Chondrocyte (in vitro differentiated cells): Measurements from ENCODE around the gene CEP89. TPM values are rescaled to one million over a fixed set of nuclear protein-coding genes. Genes with fewer than 3 reads are reported as not detected.
A peak's percentile ranks its signal among the peaks of the same experiment; 100 is the strongest.
"Not testable (repeated sequence)": the region's sequence is repeated elsewhere in the genome, so short reads cannot be mapped to it uniquely, and the experiment has no call there.

Experiments used
- DNase-seq: peaks from one replicate; pipeline ENCODE4 v3.0.0; 2021; ENCODE audit warnings: mixed read lengths, low spot score
- H3K27ac Mint-ChIP-seq: one replicate; pipeline ENCODE4 v1.8.0; 2021; ENCODE audit warnings: mild to moderate bottlenecking, moderate library complexity, mixed read lengths; ENCODE audit not compliant: unreplicated experiment
- H3K27me3 Mint-ChIP-seq: 2 replicates; pipeline ENCODE4 v1.8.0; 2021; ENCODE audit warnings: low read depth, mixed read lengths
- H3K36me3 Mint-ChIP-seq: 2 replicates; pipeline ENCODE4 v1.8.0; 2021; ENCODE audit warnings: low read depth, mixed read lengths
- H3K4me1 Mint-ChIP-seq: 2 replicates; pipeline ENCODE4 v1.8.0; 2021; ENCODE audit warnings: low read depth, mild to moderate bottlenecking, mixed read lengths
- H3K4me3 Mint-ChIP-seq: one replicate; pipeline ENCODE4 v1.8.0; 2021; ENCODE audit warnings: mild to moderate bottlenecking, moderate library complexity, mixed read lengths; ENCODE audit not compliant: unreplicated experiment
- H3K9me3 Mint-ChIP-seq: 2 replicates; pipeline ENCODE4 v1.8.0; 2021; ENCODE audit warnings: low read depth, mixed read lengths
- total RNA-seq: library from RNA; stranded (reverse); gene quantifications from 3 replicates; pipeline ENCODE4 v1.2.1, GENCODE V29; 2021
- TF ChIP-seq, protein P1 (sequence below): fragments of 200-600 bp; sonication (generic); IDR thresholded peaks from 2 replicates; pipeline ENCODE4 v1.5.0; 2021; ENCODE audit warnings: antibody characterized with exemption, mild to moderate bottlenecking, moderate library complexity

CEP89 gene
- total RNA-seq, 1 donor from 2014 or later: 29.8 TPM

DNA sequence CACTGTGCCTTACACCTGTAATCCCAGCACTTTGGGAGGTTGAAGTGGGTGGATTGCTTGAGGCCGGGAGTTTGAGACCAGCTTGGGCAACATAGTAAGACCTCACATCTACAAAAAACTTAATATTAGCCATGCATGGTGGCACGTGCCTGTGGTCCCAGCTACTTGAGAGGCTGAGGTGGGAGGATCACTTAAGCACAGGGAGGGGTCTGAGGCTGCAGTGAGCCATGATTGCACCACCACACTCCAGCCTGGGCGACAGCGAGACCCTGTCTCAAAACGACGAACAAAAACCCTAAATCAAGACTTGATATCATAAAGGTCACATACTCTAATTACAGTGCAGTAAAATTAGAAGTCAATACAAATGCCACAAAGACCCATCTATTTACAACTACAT lies 119.5 kb downstream of the CEP89 start:
- Mint-ChIP-seq H3K4me3 (no peak overlapping the region), H3K4me1 (no peaks in the 10 kb centered on the region), H3K27me3 (no peaks in the 10 kb centered on the region), H3K9me3 (peaks cover 8% of the 10 kb centered on the region), H3K27ac (no peak overlapping the region), H3K36me3 (peaks cover 2% of the 10 kb centered on the region)
- TF ChIP-seq, protein P1, sequence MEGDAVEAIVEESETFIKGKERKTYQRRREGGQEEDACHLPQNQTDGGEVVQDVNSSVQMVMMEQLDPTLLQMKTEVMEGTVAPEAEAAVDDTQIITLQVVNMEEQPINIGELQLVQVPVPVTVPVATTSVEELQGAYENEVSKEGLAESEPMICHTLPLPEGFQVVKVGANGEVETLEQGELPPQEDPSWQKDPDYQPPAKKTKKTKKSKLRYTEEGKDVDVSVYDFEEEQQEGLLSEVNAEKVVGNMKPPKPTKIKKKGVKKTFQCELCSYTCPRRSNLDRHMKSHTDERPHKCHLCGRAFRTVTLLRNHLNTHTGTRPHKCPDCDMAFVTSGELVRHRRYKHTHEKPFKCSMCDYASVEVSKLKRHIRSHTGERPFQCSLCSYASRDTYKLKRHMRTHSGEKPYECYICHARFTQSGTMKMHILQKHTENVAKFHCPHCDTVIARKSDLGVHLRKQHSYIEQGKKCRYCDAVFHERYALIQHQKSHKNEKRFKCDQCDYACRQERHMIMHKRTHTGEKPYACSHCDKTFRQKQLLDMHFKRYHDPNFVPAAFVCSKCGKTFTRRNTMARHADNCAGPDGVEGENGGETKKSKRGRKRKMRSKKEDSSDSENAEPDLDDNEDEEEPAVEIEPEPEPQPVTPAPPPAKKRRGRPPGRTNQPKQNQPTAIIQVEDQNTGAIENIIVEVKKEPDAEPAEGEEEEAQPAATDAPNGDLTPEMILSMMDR: no peak
- peak; percentile 8 for DNase-seq

DNA sequence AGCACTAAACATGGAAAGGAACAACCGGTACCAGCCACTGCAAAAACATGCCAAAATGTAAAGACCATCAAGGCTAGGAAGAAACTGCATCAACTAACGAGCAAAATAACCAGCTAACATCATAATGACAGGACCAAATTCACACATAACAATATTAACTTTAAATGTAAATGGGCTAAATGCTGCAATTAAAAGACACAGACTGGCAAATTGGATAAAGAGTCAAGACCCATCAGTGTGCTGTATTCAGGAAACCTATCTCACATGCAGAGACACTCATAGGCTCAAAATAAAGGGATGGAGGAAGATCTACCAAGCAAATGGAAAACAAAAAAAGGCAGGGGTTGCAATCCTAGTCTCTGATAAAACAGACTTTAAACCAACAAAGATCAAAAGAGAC lies 123.7 kb downstream of the CEP89 start:
- not testable (repeated sequence) for H3K27ac Mint-ChIP-seq, H3K36me3 Mint-ChIP-seq, H3K27me3 Mint-ChIP-seq, DNase-seq, H3K4me3 Mint-ChIP-seq, H3K4me1 Mint-ChIP-seq
- H3K9me3 Mint-ChIP-seq: peaks cover 13% of the 10 kb centered on the region

DNA sequence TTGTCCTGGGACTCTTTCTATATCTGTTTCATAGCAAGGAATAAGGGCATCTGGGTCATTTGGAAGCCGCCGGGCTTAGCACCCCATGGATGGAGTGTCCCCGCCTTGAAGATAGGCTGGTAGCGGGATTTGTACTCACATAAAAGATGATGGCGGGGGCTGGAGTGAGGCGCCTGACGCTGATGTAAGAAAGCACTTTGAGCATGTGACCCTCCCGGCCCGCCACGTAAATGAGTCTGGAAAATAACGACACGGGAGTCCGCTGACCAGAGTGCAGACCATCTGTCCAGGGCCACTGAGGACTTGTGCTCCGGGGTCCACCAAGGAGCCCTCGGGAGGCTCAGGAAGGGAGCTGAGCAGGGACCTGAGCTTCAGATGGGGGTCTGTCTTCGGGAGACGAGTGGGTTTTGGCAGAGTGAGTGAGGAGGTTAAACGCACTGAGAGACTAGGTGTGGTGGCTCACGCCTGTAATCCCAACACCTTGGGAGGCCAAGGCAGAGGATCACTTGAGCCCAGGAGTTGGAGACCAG lies 128.0 kb downstream of the CEP89 start:
- TF ChIP-seq, protein P1: no peak
- no peaks in the 10 kb centered on the region for H3K27me3 Mint-ChIP-seq
- H3K36me3 Mint-ChIP-seq: peaks cover 20% of the 10 kb centered on the region
- no peak overlapping the region for H3K4me3 Mint-ChIP-seq
- no peaks in the 10 kb centered on the region for H3K4me1 Mint-ChIP-seq
- peaks cover 23% of the 10 kb centered on the region for H3K9me3 Mint-ChIP-seq
- no peak overlapping the region for H3K27ac Mint-ChIP-seq
- DNase-seq: no peak

DNA sequence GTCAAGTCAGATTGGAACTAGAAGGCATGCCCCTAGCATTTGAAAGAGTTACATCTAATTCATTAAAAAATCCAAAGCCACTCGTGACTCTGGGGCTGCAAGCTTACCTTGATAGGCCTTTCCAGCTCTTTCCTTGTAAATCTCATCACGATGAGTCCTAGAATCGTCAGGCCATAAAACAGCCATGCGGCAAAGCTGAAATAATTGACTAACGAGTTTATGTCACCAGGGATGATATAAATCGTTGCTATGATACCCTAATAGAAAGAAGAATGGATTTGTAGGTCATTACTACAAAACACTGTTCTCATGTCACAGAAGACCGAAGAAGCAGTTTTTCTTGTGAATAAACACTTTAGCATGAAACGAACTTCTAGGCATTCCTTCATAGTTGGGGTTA lies 129.7 kb downstream of the CEP89 start:
- Mint-ChIP-seq H3K4me3 (no peak overlapping the region), H3K4me1 (no peaks in the 10 kb centered on the region), H3K27ac (no peak overlapping the region), H3K27me3 (no peaks in the 10 kb centered on the region), H3K36me3 (peaks cover 19% of the 10 kb centered on the region), H3K9me3 (peaks cover 16% of the 10 kb centered on the region)
- DNase-seq: no peak
- TF ChIP-seq, protein P1: no peak

DNA sequence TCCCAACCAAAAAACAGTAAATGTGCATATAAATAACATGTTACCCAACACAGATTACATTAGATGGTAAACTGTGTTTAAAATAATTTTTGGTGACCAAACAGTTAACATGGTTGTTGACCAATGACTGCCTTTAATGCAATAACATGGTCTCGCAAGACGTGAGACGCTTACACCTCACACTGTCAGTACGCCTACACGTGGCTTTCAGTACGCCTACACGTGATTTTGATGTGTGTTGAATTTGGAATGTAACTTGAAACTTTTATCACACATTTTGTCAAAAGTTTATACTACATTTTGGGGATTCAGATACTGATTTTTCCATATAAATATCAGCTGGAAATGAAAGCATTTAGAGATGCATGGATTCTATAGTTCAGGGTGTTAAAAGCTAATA lies 134.2 kb downstream of the CEP89 start:
- H3K27ac Mint-ChIP-seq: no peak overlapping the region
- H3K36me3 Mint-ChIP-seq: peaks cover 17% of the 10 kb centered on the region
- TF ChIP-seq, protein P1: no peak
- H3K27me3 Mint-ChIP-seq: no peaks in the 10 kb centered on the region
- no peaks in the 10 kb centered on the region for H3K4me1 Mint-ChIP-seq
- no peak for DNase-seq
- no peak overlapping the region for H3K4me3 Mint-ChIP-seq
- H3K9me3 Mint-ChIP-seq: peaks cover 12% of the 10 kb centered on the region

DNA sequence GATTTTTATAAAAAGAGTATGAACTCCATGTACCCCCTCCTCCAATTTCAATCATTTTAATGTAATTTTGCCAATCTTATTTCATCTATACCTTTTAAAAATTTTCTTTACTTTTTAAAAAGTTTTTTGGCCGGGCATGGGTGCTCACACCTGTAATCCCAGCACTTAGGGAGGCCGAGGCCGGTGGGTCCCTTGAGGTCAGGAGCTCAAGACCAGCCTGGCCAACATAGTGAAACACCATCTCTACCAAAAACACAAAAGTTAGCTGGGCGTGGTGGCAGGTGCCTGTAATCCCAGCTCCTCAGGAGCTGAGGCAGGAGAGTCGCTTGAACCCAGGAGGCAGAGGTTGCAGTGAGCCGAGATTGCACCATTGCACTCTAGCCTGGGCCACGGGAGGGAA lies 138.4 kb downstream of the CEP89 start:
- H3K4me1 Mint-ChIP-seq, H3K36me3 Mint-ChIP-seq, H3K27me3 Mint-ChIP-seq, H3K4me3 Mint-ChIP-seq, H3K27ac Mint-ChIP-seq, DNase-seq, H3K9me3 Mint-ChIP-seq: not testable (repeated sequence)

DNA sequence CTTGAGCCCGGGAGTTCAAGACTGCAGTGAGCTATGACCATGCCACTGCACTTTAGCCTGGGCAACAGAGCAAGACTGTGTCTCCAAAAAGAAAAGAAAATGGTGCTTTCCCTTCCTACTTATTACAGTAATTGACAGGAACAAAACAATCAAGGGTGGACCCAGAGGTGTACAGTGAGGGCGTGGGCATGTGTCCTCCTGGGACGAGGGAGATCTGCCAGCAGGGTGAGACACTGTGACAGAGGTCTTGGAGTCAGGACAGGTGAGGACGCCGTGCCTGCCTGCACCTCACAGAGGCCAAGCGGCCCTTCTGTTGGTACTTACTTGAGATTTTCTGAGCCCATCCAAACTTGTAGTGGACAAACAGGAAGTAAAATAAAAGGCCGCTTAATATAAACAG lies 138.9 kb downstream of the CEP89 start:
- not testable (repeated sequence) for H3K36me3 Mint-ChIP-seq, H3K4me3 Mint-ChIP-seq, H3K4me1 Mint-ChIP-seq

DNA sequence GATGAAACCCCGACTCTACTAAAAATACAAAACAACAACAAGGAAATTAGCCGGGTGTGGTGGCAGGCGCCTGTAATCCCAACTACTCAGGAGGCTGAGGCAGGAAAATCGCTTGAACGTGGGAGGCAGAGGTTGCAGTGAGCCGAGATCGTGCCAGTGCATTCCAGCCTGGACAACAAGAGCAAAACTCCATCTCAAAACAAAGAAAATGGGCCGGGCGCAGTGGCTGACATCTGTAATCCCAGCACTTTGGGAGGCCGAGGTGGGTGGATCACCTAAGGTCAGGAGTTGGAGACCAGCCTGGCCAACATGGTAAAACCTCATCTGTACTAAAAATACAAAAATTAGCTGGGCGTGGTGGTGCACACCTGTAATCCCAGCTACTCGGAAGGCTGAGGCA lies 139.7 kb downstream of the CEP89 start:
- DNase-seq, H3K27me3 Mint-ChIP-seq, H3K9me3 Mint-ChIP-seq, H3K4me1 Mint-ChIP-seq, H3K27ac Mint-ChIP-seq, H3K4me3 Mint-ChIP-seq, H3K36me3 Mint-ChIP-seq: not testable (repeated sequence)

More for the DNA sequence above, 138.9 kb downstream of the CEP89 start:
- H3K27ac Mint-ChIP-seq, DNase-seq, H3K27me3 Mint-ChIP-seq, H3K9me3 Mint-ChIP-seq: not testable (repeated sequence)
